ENCODE data around the gene NT5C3A. TPM values are rescaled to one million over a fixed set of nuclear protein-coding genes. Genes with fewer than 3 reads are reported as not detected.
A peak's percentile ranks its signal among the peaks of the same experiment; 100 is the strongest.
"Not testable (repeated sequence)": the region's sequence is repeated elsewhere in the genome, so short reads cannot be mapped to it uniquely, and the experiment has no call there.

NT5C3A gene
- polyA plus RNA-seq (ENCODE audit: low read depth in 6 of 6) = 100 to 1,000 TPM; 131 to 206 (median 147) TPM

DNA sequence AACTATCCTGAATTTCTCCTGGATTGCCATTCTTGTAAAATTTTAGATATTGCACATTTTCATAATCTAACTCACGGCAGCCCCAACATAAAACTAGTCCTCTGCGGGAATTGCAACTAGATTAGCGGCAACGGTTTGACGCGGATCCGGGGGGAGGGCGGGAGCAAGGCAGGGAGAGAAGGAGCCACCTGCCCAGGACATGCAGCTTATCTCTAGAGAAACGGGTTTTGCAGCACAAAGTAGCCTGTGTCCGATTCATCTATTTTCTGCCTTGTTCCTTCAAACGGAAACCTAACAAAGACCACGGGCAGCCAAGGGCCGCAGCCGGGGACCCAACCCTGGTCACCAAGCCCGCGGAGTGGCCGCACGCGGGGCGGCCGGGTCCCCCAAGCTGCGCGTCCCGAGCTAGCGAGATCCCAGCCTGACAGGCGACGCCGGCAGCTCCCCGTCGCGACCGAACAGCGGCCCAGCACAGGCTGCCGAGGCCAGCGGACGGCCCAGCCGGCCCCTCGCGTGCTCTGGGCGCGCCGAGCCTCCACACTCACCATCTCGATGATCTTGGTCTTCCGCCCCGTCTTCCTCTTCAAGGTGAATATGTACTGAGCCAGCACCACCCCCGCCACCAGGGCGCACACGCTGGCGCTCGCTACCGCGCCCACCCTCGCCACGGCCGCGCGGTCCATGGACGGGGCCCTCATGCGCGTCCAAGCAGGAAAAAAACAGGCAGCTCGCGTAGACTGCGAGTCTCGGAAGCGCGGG lies at the start of gene NT5C3A:
NT5C3A (minus strand) TSS at position 754 of the 759 bp plus-strand sequence; CDS start at position 683, 71 bp downstream.
- Mint-ChIP-seq H3K9me3 (peaks cover 0 to 15% (median 11%) of the 10 kb centered on the region in 7 donors), H3K4me3 (peak within 1 kb of the TSS; percentile 86 to 98 (median 96)), H3K27me3 (no peaks in the 10 kb centered on the region), H3K4me1 (peaks cover 28 to 50% (median 46%) of the 10 kb centered on the region in 3 donors), H3K36me3 (peaks cover 9 to 16% of the 10 kb centered on the region in 2 donors), H3K27ac (peak within 1 kb of the TSS; percentile 87 to 97 (median 96))
- DNase-seq = no peak
- peak in 1 of 2 donors; percentile 58 for ATAC-seq (ENCODE audit: low read depth in 2 of 2)

GRCh38 chr7:33111614-33112013 lies 49.0 kb upstream of the NT5C3A start:
- Mint-ChIP-seq H3K36me3 (no peaks in the 10 kb centered on the region), H3K9me3 (no peaks in the 10 kb centered on the region), H3K4me3 (peak overlapping the region in 1 of 8 donors; percentile 59), H3K4me1 (peaks cover 11 to 23% (median 22%) of the 10 kb centered on the region in 3 donors), H3K27me3 (peaks cover 13 to 41% (median 34%) of the 10 kb centered on the region in 3 donors), H3K27ac (no peak overlapping the region)
- ATAC-seq (ENCODE audit: low read depth in 2 of 2) (no peak), DNase-seq (no peak)

- Mint-ChIP-seq H3K4me3 (peak overlapping the region; percentile 73 to 90 (median 83)), H3K27me3 (peaks cover 8 to 30% (median 21%) of the 10 kb centered on the region in 3 donors), H3K27ac (peak overlapping the region in 3 of 6 donors; percentile 28 to 69 (median 33)), H3K36me3 (no peaks in the 10 kb centered on the region), H3K9me3 (no peaks in the 10 kb centered on the region), H3K4me1 (peaks cover 27 to 38% (median 38%) of the 10 kb centered on the region in 3 donors)
- DNase-seq (no peak), ATAC-seq (ENCODE audit: low read depth in 2 of 2) (no peak)
Observed at GRCh38 chr7:33109758-33110238, 47.2 kb upstream of the NT5C3A start.

DNA sequence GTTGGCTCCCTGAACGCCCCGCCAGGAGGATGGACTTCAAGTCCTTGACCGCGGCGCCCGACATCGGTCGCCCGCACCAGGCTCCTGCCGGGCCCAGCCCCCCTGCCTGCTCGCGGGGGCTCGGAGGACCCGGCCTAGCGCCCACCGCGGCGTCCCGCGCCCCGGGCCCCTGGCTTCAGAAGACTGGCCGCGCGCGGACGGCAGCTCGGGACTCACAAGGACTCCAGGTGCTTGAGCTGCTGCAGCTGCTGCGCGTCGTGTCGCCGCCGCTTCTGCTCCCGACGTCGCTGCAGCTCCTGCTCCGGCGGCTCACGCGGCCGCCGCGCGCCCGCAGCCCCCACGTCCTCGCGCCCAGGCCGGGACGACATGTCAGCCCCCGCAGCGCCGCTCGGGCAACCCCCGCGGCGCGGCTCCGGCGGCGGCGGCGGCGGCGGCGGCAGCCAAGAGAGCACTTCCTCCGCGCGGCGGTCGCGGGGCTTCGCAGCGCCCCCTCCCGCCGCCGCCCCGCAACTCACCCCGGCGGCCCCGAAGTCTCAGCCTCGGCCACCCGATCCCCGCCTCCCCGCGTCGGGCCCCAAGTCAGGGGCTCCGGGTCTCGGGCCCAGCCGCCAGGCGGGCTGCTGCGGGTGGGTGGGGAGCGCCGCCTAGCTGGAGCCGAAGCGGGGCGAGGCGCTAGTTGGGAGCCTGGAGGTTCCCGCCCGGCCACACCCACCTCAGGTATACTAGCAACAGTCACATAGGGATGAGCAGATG lies 46.6 kb upstream of the NT5C3A start, which contains the start of gene RP9:
RP9 (minus strand) TSS at position 400 of the 753 bp plus-strand sequence; CDS start at position 368, 32 bp downstream.
- H3K27me3 Mint-ChIP-seq = peaks cover 8 to 24% (median 15%) of the 10 kb centered on the region in 3 donors
- H3K27ac Mint-ChIP-seq = peak within 1 kb of the TSS; percentile 53 to 97 (median 94)
- H3K36me3 Mint-ChIP-seq = no peaks in the 10 kb centered on the region
- peak within 1 kb of the TSS; percentile 79 to 97 (median 94) for H3K4me3 Mint-ChIP-seq
- H3K9me3 Mint-ChIP-seq = no peaks in the 10 kb centered on the region
- ATAC-seq (ENCODE audit: low read depth in 2 of 2) = peak; percentile 84
- peaks cover 28 to 44% (median 43%) of the 10 kb centered on the region in 3 donors for H3K4me1 Mint-ChIP-seq
- DNase-seq = peak; percentile 84

- Mint-ChIP-seq H3K4me3 (peak overlapping the region; percentile 79 to 97 (median 94)), H3K9me3 (no peaks in the 10 kb centered on the region), H3K4me1 (peaks cover 33 to 50% (median 49%) of the 10 kb centered on the region in 3 donors), H3K36me3 (peaks cover 0 to 2% of the 10 kb centered on the region in 2 donors), H3K27ac (peak overlapping the region; percentile 53 to 97 (median 94)), H3K27me3 (peaks cover 8 to 19% (median 9%) of the 10 kb centered on the region in 3 donors)
- ATAC-seq (ENCODE audit: low read depth in 2 of 2) (peak; percentile 6 to 19), DNase-seq (no peak)
Observed at GRCh38 chr7:33108554-33109004, 46.0 kb upstream of the NT5C3A start.

DNA sequence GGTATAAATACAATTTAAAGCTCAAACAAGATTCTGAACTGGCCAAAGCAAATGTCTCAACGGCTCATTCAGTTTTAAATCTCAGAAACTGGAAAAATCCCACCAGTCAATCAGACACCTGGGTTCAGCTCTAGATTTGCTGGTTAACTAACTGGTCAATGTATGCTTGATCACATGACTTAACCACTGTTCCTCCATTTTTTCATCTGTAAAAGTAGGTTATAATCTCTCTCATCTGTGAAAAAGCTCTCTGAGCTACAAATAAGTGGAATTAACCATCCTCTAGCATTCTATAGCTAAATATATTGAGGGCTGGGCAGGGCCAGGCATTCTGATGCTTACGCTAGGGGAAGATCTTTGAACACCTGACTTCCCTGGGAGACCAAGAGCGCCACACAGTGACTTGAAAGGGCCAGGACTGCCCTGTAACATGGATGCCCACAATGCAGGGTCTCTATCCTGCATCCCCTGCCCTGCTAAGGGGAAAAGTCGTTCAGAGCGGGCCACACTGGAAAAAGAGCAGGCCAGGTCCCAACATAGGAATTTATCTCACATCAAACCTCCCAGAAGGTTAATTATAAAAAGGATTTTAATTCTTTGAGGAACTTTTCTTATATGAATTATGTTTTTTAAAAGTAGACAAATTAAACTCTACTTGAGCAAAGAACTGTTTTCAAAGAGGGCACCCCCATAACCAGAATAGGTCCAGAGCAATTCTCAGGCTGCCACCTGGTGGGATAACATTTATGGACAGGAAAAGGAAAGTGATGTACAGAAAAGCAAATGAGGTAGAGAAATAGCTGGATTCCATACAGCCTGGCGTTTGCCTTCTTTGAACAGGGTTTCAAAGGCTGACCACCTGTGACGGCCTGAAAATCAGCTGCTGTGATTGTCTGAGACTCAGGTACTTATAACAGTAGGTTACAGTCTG lies 44.8 kb upstream of the NT5C3A start:
- H3K9me3 Mint-ChIP-seq = no peaks in the 10 kb centered on the region
- H3K36me3 Mint-ChIP-seq = peaks cover 0 to 14% of the 10 kb centered on the region in 2 donors
- peaks cover 0 to 11% (median 4%) of the 10 kb centered on the region in 3 donors for H3K27me3 Mint-ChIP-seq
- peak; percentile 52 for DNase-seq
- H3K4me3 Mint-ChIP-seq = peak overlapping the region; percentile 79 to 97 (median 94)
- peak overlapping the region; percentile 69 to 94 (median 82) for H3K27ac Mint-ChIP-seq
- ATAC-seq (ENCODE audit: low read depth in 2 of 2) = peak; percentile 45 to 47
- peaks cover 38 to 62% (median 61%) of the 10 kb centered on the region in 3 donors for H3K4me1 Mint-ChIP-seq

DNA sequence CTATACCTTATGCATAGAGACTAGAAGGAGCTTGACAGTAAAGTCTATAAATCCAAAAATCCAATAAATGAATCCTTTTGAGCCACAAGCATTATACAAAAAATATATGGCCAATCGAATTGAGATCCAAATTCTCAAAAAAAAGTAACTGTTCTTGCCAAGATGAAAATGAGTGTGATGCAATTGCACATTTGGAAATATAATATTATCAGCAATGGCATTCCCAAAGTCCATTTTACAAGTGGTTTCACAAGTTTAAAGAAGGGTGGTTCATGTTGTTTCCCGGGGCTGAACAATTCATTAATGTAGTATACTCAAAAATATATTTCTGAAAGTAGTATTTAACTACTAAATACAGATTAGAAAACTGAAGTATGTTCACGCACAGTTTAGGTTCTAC lies 39.3 kb upstream of the NT5C3A start:
- peak overlapping the region in 4 of 6 donors; percentile 33 to 94 (median 54) for H3K27ac Mint-ChIP-seq
- H3K4me1 Mint-ChIP-seq = peaks cover 59 to 97% (median 82%) of the 10 kb centered on the region in 3 donors
- no peaks in the 10 kb centered on the region for H3K27me3 Mint-ChIP-seq
- H3K36me3 Mint-ChIP-seq = peaks cover 8 to 24% of the 10 kb centered on the region in 2 donors
- H3K9me3 Mint-ChIP-seq = no peaks in the 10 kb centered on the region
- peak overlapping the region in 3 of 8 donors; percentile 9 to 55 (median 44) for H3K4me3 Mint-ChIP-seq
- DNase-seq = no peak
- ATAC-seq (ENCODE audit: low read depth in 2 of 2) = no peak

DNA sequence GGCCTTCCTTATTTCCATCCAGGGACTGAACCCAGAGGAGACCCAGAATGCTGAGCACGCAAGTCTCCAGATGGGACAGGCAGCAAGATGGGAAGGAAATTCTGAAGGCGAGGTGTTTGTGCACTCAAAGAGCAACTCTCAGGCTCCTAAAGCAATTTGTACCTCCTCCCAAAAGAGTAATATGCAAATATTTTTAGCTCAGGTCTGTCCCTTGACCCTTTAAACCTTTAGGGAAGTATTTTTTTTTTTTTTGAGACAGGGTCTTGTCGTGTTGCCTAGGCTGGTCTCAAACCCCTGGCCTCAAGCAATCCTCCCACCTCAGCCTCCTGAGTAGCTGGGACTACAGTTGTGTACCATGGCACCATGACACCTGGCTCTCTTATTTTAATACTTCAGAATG lies 38.2 kb upstream of the NT5C3A start:
- Mint-ChIP-seq H3K27me3 (no peaks in the 10 kb centered on the region), H3K36me3 (peaks cover 15 to 24% of the 10 kb centered on the region in 2 donors), H3K4me1 (peaks cover 53 to 96% (median 71%) of the 10 kb centered on the region in 3 donors), H3K4me3 (peak overlapping the region; percentile 42 to 92 (median 88)), H3K9me3 (no peaks in the 10 kb centered on the region), H3K27ac (peak overlapping the region in 5 of 6 donors; percentile 32 to 94 (median 85))
- no peak for ATAC-seq (ENCODE audit: low read depth in 2 of 2)
- no peak for DNase-seq

- Mint-ChIP-seq H3K4me3 (peak overlapping the region; percentile 42 to 92 (median 88)), H3K27ac (peak overlapping the region; percentile 77 to 99 (median 96)), H3K27me3 (no peaks in the 10 kb centered on the region), H3K36me3 (peaks cover 23 to 32% of the 10 kb centered on the region in 2 donors), H3K9me3 (no peaks in the 10 kb centered on the region), H3K4me1 (peaks cover 42 to 85% (median 64%) of the 10 kb centered on the region in 3 donors)
- DNase-seq = peak; percentile 68
- peak; percentile 95 to 98 for ATAC-seq (ENCODE audit: low read depth in 2 of 2)
Observed at GRCh38 chr7:33099154-33099940, 36.8 kb upstream of the NT5C3A start.

GRCh38 chr7:33094745-33095275 lies 32.2 kb upstream of the NT5C3A start:
- not testable (repeated sequence) for H3K9me3 Mint-ChIP-seq; H3K4me3 Mint-ChIP-seq; H3K27me3 Mint-ChIP-seq; DNase-seq; ATAC-seq (ENCODE audit: low read depth in 2 of 2)
- Mint-ChIP-seq H3K27ac (peak overlapping the region in 2 of 6 donors; percentile 81 to 93), H3K4me1 (peaks cover 39 to 51% (median 48%) of the 10 kb centered on the region in 3 donors), H3K36me3 (peaks cover 22 to 31% of the 10 kb centered on the region in 2 donors)

DNA sequence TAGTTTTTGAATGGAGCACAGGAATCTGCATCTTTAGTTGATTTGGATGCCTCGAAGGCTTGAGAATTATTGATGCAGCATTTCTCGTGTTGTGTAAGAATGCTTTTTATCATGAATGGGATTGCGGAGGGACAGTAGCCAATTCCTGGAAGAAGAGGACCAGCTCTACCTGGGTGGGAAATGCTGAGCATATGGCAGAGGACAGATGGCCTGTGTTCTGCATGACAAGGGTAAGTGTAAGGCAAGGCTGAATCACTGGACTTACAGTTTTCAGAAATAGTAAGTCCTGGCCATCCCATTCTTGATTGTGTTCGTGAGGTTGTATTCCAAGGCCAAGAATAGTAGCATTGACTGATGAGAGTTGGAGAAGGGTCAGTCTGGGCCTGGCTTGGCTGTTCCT lies 30.7 kb upstream of the NT5C3A start:
- no peak for ATAC-seq (ENCODE audit: low read depth in 2 of 2)
- Mint-ChIP-seq H3K9me3 (peaks cover 0 to 2% (median 0%) of the 10 kb centered on the region in 7 donors), H3K4me1 (peaks cover 34 to 47% (median 47%) of the 10 kb centered on the region in 3 donors), H3K36me3 (peaks cover 22 to 24% of the 10 kb centered on the region in 2 donors), H3K27ac (peak overlapping the region in 5 of 6 donors; percentile 19 to 86 (median 69)), H3K4me3 (no peak overlapping the region), H3K27me3 (no peaks in the 10 kb centered on the region)
- no peak for DNase-seq

Measured in naive B cell (primary cell).